Brain pericyte (primary cell): ENCODE data around the gene CDKAL1.
"Not testable (repeated sequence)": the region's sequence is repeated elsewhere in the genome, so short reads cannot be mapped to it uniquely, and the experiment has no call there.

Source experiments
- DNase-seq: peaks from one replicate; pipeline ENCODE4 v3.0.0-alpha.2; 2012; ENCODE audit warnings: low read depth, low spot score

The CDKAL1 gene

DNA sequence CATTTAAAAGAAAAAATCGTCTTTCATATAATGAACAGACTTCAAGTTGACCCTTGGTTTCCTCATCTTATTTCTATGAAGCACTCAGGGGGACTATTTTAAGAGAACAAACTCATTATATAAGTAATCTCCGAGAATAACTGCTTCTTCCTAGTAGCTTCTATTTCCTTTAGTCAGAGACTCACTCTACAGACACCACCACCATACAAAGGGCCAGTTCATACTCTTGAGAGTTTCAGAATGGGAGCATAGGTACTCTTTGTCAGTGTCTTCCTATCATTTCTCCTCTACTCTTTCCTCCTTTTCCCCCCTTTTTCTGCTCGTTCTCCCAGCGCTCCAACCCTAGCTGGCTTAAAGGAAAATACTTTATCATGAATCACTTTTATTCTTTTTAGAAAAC is 104.9 kb downstream of the CDKAL1 start:
- no peak for DNase-seq

- DNase-seq = no peak
Measured at GRCh38 chr6:20640181-20640580, 105.9 kb downstream of the CDKAL1 start.

GRCh38 chr6:20642441-20642840 is 108.2 kb downstream of the CDKAL1 start:
- DNase-seq = no peak

DNA sequence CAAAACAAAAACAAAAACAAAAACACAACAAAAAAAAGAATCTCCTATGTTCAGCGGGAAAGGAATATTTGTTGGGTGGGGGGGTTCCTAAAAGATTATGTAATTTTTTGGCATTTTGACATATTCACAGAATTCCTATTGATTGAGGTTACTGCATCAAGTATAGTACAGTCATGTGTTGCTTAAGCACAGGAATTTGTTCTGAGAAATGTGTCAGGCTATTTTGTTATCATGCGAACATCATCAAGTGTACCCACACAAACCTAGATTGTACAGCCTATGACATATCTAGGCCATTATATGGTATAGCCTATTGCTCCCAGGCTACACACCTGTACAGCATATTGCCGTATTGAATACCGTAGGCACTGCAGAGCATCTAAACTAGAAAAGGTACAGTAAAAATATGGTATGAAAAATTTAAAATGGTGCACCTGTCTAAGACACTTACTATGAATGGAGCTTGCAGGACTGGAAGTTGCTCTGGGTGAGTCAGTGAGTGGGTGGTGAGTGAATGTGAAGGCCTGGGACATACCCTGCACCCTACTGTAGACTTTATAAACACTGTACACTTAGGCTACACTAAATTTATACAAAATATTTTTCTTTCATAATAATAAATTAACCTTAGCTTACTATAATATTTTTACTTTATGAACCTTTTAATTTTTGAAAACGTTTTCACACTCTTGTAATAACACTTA is 110.6 kb downstream of the CDKAL1 start:
- DNase-seq = no peak

GRCh38 chr6:20645572-20645971 is 111.3 kb downstream of the CDKAL1 start:
- DNase-seq = not testable (repeated sequence)

DNA sequence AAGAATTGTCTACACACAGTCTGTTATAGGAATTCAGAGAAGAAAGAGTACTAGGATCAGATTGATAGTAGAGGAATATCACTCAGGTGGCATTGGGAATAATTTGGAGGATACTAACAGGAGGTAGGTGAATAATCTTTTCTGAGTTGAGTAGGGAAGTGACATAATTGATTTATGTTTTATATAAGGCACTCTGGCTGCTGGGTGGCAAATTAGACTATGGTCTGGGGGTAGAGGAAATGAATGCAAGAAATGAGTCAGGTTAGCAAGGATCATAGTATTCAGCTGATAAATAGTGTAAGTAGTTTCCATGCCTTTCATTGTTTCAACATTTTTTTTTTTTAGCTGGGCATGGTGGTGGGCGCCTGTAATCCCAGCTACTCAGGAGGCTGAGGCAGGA is 113.3 kb downstream of the CDKAL1 start:
- DNase-seq = no peak

DNA sequence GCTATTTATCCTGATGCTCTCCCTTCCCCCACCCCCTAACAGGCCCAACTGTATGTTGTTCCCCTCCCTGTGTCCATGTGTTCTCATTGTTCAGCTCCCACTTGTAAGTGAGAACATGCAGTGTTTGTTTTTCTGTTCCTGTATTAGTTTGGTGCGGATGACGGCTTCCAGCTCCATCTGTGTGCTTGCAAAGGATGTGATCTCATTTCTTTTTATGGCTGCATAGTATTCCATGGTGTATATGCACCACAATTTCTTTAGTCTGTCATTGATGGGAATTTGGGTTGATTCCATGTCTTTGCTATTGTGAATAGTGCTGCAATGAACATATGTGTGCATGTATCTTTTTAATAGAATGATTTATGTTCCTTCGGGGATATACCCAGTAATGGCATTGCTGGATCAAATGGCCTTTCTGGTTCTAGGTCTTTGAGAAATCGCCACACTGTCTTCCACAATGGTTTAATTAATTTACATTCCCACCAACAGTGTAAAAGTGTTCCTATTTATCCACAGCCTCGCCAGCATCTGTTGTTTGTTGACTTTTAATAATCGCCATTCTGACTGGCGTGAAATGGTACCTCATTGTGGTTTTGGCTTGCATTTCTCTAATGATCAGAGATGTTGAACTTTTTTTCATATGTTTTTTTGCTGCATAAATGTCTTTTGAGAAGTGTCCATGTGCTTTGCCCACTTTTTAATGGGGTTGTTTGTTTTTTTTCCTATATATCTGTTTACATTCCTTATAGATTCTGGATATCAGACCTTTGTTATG is 115.6 kb downstream of the CDKAL1 start:
- DNase-seq = not testable (repeated sequence)

DNA sequence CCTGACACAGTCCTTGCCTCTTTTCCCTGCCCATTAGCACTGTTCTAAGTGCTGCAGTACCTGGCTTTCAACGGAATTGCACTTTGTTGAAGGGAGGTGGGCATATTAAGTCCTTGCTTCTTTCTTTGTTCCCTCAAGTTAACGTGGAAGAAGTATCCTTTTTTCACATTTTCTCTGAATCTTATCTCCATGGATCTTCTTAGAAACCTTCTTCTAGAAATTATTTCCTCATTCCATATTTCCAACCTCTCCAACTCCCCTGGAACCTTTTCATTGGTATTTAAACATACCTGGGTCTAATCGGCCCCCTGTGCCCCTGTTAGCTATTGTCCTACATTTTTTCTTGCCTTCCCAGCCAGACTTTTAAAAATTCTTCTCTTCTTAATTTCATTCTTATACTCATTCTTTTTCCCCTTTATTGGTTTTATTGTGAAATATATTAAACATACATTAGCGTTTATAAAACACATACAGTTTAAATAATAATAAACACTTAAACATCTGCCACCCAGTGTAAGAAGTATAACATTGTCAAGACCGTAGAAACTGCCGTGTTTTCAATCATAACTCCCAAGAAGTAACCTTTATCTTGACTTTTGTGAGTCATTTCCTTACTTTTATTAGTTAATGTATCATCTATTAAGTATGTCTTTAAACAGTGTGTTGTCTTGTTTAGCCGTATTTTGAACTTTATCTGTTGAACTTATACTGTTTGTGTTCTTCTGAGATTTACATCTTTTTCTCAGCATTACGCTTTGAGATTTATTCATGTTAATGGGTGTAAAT is 118.2 kb downstream of the CDKAL1 start:
- no peak for DNase-seq

DNA sequence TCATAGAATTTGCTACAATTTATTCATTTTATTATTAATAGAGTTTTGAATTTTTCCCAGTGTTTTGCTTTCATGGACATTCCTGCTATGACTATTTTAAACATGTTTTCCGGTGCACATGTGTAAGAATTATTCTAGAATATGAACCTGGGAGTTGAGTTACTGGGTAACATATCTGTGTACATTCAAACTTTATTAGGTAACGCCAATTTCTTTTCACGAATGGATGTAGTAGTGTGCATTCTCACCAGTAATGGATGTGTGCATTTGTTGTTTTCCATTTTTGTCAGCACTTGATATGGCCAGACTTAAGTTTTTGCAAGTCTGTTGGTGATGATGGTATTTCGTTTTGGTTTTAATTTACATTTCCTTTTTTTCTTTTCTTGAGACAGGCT is 118.8 kb downstream of the CDKAL1 start:
- no peak for DNase-seq

DNA sequence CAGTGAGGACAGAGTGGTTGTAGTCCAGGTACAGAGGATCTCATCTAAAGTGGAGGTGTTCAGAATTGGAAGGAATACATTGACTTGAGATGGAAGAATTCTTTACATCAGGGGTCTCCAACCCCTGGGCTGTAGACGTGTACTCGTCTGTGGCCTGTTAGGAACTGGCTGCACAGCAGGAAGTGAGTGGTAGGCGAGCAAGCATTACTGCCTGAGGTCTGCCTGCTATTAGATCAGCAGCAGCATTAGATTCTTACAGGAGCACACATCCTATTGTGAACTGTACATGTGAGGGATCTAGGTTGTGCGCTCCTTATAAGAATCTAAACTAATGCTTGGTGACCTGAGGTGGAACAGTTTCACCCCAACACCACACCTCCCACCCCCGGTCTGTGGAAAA is 121.1 kb downstream of the CDKAL1 start:
- no peak for DNase-seq

DNA sequence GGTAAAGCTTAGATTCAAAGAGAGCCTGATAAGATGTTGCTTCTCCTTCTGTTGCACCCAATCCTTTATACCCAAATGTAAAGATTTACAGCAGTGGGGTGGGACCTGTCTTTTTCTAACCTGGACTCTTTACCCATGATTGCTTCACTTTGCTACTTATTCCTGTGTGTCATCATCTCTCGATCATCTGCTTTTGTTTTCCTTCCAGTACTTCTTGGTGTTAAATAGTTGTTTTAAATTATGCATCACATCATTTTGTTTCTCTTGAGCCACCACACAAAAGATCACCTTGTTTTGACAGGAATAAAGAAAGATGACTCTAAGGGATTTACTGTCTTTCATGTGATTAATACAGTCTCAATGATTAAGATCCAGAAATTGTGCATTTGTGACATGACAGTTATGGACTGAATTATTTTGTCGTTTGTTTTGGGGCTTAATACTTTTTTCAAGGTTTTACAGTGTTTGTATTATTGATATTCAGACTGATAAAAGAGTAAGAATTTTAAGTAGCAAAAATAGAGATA is 123.1 kb downstream of the CDKAL1 start:
- DNase-seq = no peak

DNA sequence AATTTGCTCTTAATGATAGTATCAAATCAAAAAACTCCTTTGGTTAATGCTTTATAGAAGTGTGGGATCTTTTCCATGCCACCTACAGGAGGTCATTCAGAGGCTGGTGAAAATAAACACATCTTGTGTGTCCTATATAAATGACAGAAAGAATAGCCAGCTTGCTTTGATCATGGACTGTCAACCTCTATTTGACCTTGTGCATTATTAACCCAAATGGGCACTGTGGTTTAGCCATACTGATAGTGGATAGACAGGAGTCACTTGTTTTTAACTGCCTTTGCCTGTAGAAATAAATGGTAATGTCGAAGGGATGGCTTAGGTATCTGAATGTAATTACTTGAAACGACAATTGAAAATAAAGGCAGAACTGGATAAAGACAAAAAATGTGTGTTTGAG is 123.8 kb downstream of the CDKAL1 start:
- DNase-seq = no peak

DNA sequence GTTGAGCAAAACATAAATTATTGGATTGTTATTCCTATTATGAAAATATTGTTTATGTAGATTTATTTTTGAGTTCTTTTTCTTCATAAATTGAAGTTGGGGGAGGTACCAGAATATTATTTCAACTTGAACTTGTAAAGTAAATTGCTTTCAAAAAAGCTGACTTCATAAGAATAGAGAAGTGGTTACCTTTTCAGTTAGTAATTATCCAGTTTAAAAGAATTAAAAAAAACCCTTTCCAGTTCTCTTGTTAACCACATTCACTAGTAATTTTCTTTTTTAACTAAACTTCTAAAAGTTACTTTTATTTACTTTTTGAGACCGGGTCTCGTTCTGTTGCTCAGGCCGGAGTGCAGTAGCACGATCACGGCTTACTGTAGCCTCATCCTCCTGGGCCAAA is 124.3 kb downstream of the CDKAL1 start:
- no peak for DNase-seq

DNA sequence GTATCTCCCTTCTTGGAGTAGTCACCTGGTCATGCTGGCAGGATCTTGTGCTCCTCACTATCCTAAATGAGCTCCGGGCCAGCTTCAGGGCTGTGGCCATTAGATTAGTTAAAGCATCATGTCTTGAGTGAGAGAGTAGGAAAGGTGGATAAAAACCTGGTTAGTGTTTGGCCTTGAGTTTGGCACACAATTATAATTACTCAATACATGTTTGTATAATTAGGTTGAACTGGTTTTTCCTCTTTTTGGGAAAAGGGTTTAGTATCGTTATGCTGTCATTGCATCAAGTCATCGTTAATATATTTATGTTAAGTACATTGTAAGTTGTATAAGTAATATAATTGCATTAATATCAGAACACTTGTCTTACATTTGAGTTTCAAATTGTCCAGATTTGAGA is 126.3 kb downstream of the CDKAL1 start:
- no peak for DNase-seq

DNA sequence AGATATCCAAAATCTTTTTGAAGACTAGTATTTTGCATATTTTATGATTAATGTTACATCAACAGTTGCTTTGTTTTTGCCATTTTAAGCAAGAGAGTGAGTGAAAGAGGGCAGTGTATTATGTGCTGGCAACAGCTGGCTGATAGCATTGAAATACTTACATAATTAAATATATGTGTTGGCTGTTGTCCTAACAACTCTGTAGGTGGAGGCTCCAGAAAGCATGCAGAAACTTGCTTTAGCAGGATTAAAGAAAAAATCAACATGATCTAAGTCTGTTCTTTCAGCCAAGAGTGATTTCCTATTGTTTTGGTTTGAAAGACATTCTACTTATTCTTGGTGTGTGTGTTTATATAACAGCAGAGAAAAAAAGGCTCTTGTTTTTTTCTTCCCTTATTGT is 127.5 kb downstream of the CDKAL1 start:
- DNase-seq = no peak

GRCh38 chr6:20664250-20664649 is 130.0 kb downstream of the CDKAL1 start:
- no peak for DNase-seq

DNA sequence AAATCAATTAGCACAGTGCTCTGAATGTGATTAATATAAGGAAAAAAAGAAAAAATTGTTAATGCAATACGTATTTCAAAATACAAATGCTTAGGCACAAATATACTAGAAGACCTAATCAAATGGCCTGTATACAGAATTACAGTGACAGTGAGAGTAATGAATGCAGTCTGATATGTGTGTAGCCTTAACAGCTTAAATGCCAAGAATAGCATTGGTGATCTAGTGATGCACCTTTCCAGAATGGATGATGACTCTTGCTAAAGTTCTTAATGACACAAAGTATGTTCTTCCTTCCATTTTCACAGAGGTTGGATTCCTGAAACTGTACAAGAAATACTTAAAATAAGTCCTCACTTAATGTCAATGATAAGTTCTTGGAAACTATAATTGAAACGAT is 131.0 kb downstream of the CDKAL1 start:
- no peak for DNase-seq

DNA sequence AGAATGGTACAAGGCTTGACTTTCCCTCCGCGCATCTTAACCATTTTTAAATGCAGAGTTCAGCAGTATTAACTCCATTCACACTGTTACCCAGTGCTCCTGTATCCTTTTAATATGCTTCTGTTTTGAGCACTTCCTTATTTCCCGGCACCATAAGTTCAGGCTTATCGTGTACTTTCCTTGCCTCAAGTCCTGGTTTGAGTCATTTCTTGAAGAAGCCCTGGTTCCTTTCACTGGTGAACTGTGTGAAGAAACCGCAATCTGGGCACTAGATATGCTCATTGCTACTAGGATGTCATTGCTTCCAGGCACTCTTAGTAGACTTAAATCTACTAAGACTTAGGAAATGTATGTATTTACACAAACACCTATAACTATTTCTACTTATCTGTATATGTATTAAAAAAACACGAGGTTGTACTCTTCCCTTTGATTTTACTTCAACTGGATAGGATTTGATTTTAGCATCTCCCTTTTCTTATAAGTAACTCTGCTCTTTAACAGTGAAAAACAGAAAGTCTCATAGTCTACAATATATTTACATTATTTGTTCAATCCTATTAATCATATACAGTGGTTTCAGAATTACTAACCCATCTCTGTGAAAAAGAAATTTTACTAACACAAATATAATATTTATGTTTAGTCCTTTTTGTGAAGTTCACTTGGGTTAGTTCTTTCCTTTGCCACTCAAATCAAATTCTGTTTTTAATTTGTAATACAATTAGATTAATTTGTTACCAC is 135.5 kb downstream of the CDKAL1 start:
- no peak for DNase-seq

GRCh38 chr6:20670750-20671149 is 136.5 kb downstream of the CDKAL1 start:
- DNase-seq = no peak

- no peak for DNase-seq
Measured at GRCh38 chr6:20672038-20672437, 137.8 kb downstream of the CDKAL1 start.

GRCh38 chr6:20673458-20673857 is 139.2 kb downstream of the CDKAL1 start:
- DNase-seq = no peak

DNA sequence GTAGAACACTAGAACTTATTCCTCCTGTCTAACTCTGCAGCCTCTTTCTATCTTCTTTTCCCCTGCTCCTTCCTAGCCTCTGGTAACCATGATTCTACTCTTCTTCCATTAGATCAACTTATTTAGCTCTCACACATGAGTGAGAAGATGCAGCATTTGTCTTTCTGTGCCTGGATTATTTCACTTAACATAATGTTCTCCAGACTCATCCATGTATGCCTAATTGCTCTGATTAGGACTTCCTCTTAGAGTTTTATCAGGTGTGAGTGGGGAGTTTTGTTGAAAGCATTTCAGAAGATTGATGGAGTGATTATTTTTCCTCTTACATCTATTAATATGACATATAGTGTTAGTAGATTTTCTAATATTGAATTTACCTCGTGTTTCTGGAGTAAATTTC is 140.4 kb downstream of the CDKAL1 start:
- DNase-seq = no peak
